Fibroblast of peridontal ligament (primary cell): ENCODE data around the gene KRT78.
A peak's percentile ranks its signal among the peaks of the same experiment; 100 is the strongest.
"Not testable (repeated sequence)": the region's sequence is repeated elsewhere in the genome, so short reads cannot be mapped to it uniquely, and the experiment has no call there.

Experiments used
- DNase-seq: peaks from one replicate; pipeline ENCODE4 v3.0.0-alpha.2; 2010; ENCODE audit errors: extremely low read depth

Gene KRT78

GRCh38 chr12:52872644-52873389, 24.0 kb upstream of the KRT78 start:
- no peak for DNase-seq

DNA sequence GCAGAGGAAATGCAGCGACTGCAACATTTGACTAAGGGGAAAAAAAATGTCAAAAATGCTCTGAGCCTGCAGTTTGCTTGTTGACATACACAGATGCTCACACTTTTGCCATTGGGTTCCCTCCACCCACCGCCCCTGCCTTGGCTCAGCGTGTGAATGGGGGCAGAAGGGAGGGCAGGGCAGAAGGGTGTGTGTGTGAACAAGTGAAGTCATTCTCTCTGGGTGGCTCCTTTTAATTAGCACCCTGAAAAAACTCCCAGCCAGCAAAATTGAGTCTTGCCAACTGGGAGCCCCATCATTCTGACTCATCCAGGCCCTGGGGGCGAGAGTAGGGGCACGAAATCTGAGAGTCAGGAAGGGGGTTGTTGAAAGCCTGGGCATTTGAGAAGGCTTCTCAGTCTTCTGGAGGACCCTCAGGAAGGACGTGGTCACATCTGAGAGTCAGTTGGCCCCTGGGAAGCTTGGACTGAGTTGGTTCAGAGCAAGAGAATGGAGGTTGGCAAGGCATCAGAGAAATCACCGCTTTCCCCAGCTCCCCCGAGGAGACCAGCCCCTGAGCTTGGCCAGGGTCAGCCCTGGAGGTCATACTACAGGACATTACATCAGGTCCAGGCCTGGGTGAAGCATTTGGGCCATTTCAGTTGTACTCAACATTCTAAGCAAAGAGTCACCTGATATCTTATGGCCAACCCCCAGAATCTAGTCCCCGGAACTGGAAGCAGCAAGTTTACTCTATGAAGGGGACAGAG, 22.7 kb upstream of the KRT78 start:
- peak; percentile 78 for DNase-seq

DNA sequence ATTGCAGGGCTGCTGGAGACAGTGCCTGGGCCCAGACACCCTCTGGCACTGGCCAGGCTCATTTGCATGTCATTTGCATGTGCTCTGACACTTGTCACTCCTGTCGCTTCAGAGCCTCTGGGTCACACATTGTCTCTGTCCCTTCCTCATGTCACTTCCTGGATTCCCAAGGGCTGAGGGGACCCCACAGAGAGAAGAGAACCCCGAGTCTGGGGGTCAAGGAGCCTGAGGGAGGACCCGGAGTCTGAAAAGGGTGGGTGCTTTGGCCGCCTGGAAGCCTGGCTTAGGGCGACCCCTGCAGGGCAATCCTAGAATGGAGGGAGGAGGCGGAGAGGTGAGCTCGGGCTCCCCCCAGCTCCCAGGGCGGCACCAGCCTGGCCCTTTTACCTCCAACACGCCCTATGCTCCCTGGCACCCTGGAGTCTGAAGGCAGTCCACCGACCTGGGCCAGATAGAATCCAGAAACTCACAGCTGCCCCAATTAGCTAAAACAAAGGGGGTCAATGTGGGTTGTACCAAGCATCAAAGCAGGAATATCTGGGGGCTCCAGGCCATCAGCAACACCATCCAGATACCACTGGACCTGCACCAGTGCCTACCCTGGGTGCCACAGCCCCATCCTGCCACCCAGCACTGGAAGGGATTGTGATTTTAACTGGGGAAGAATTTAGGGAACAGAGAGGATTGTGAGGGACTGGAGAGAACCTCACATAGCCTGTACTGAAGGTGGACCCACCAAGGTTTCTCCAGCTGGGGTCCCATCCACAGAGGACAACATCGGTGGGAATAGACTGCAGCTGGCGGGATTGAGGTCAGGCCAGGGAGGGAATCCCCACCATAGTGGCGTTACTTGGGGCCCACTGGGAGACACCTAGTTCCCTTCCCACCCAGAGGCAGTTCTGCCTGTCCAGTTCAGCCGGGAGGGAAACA, 21.8 kb upstream of the KRT78 start:
- peak; percentile 8 for DNase-seq

GRCh38 chr12:52867642-52868041, 18.8 kb upstream of the KRT78 start:
- DNase-seq: no peak

DNA sequence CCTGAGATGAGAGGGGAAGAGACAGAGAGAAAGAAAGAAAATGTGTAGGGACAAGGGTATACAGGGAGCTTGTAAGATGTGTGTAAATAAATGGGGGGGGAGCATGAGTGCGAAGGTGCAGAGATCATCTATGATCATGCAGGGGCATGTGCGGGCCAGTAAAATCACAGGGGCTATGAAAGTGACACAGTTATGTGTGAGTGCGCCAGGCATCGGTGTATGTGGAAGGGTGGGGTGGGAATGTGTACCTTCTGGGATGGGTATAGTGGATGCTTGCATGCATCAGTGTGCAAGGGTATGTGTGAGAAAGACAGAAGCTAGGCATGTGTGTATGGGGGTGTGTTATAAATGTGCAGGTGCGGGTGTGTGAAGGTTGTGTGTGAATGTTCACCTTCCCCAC, 18.4 kb upstream of the KRT78 start:
- DNase-seq: no peak

GRCh38 chr12:52865090-52865944, 16.5 kb upstream of the KRT78 start:
- peak; percentile 66 for DNase-seq

DNA sequence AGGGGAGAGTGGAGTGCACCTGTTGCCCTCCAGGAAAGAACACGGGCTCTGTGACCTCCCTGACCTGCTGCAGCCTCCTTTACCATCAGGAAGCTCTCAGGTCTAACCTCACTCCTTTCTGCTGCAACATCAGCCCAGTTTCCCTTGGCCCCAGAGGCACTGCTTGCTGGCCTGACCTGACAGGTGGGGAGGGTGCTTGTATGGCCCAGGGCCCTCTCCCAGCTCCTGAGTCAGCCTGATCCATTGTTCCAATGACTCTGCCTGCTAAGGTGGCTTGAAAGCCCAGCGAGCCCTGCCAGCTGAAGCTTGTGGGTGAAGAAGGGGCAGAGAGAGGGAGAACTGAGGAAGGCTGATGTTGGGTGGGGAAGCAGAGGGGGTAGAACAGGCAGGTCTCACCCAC, 13.2 kb upstream of the KRT78 start:
- no peak for DNase-seq

GRCh38 chr12:52861511-52861910, 12.7 kb upstream of the KRT78 start:
- no peak for DNase-seq

- peak; percentile 43 for DNase-seq
Observed at GRCh38 chr12:52860102-52860823, 11.5 kb upstream of the KRT78 start.

DNA sequence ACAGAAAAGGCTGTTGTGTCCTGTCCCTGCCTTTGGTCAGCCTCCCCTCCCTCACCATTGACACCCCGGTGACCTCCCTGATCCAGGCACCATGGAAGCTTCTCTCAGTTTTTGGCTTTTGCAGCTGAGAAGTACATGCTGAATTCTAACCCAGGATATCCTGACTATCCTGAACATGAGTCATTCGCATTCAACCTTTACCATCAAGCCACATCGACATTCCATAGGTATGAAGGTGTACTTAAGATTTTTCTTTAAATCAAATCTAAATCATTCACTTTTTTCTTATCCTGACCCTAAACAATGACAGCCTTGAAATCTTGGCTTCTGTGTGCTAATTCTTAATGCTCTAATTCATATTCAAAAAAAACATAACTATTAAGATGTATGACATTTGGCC, 8.7 kb upstream of the KRT78 start:
- DNase-seq: no peak

GRCh38 chr12:52856787-52857186, 8.0 kb upstream of the KRT78 start:
- DNase-seq: no peak

DNA sequence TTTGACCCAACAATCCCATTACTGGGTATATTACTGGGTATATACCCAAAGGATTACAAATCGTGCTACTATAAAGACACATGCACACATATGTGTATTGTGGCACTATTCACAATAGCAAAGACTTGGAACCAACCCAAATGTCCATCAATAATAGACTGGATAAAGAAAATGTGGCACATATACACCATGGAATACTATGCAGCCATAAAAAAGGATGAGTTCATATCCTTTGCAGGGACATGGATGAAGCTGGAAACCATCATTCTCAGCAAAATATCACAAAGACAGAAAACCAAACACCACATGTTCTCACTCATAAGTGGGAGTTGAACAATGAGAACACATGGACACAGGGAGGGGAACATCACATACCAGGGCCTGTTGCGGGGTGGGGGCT, 7.3 kb upstream of the KRT78 start:
- not testable (repeated sequence) for DNase-seq

GRCh38 chr12:52851787-52852186, 3.0 kb upstream of the KRT78 start:
- DNase-seq: no peak

DNA sequence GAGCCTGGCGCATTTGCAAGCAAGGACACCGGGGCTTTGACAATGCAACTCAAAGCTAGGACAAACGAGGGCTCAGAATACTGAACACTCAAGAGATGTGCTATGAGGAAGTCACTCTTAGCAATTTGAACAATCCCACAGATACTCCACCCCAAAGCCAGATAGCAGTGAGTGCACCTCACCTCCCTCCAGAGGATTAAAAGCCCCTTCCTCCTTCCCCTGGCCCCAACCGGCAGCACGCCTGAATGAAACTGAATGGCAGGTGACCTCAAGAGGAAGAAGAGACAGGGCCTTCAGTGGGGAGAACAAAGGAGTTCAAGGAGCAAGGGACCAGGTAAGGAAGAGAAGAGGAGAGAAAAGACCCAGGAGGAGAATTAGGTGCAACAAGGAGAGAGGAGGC, 1.9 kb upstream of the KRT78 start:
- no peak for DNase-seq

DNA sequence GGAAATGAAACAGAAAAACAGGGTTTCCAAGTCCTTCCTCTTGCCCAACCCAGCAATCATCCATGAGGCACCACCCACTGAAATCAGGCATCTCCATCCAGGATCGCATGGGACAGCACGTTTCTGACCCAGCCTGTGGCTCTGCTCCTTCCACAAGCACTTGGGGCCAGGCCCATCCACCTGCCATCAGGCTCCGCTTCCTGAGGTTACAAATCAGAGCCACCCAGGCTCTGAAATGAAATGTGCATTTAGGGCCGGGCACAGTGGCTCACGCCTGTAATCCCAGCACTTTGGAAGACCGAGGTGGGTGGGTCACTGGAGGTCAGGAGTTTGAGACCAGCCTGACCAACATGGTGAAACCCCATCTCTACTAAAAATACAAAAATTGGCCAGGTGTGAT, 717 bp upstream of the KRT78 start:
- DNase-seq: no peak

DNA sequence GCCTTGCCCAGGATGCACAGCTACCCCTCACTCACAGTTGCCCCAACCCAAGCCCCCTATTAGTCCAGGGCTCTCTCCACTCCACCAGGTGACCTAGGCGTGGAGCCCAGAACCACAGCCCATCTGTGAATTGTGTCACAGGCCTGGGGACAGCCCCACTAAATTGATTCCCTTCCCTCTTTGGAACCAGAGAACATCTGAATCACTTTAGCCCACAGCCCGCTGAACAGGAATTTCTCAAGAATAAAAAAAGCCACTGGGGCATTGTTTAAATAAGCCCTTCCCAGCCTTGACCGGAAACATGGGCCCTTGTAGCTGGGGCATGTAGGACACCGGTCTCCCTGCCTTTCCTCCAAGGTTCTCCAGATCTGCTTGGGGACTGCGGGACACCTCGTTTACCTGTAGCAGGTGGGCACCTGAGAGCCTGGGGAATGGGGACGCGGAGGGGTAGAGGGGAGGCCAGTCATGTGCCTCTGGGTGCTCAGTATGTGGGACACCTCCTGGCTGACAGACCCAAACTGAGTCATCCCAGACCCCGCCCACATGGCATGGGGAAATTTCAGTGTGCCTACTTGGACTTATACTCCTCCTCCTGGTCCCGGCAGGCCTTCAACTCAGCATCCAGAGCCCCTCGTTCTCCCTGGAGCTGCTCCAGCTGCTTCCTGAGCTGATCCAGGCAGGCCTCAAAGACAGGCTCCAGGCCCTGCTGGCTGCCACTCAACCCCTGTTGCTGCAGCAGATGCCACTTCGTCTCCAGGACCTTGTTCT, 1.3 kb downstream of the KRT78 start:
- DNase-seq: no peak

GRCh38 chr12:52846356-52846970, 2.3 kb downstream of the KRT78 start:
- no peak for DNase-seq

GRCh38 chr12:52845946-52846345, 2.8 kb downstream of the KRT78 start:
- no peak for DNase-seq

DNA sequence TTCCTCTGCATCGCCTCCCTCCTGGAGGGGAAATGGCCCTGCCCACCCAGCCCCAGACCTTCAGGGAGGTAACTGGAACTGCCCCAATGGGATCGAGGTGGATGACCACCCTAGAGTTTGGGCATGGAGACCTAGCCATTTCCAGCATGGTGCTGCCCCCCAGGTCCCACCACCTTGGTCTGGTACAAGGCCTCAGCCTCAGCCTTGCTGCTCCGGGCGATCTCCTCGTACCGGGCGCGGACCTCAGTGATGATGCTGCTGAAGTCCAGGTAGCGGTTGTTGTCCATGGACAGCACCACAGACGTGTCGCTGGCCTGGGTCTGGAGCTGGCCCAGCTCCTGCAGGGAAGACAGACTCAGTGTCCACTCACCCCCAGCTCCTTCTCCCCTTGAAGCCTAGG, 4.4 kb downstream of the KRT78 start:
- no peak for DNase-seq
